SK-N-SH (cell line): ENCODE results near the gene SLC6A20.

Source experiments
- FOXJ3 ChIP-seq: sonication (generic); formaldehyde crosslinking; IDR thresholded peaks from 2 replicates; pipeline ENCODE4 v1.5.1; 2020; ENCODE audit warnings: mild to moderate bottlenecking, missing genetic modification reagents
- POLR2AphosphoS5 ChIP-seq: IDR thresholded peaks from 2 replicates; pipeline ENCODE4 v1.6.1; 2012; ENCODE audit warnings: low read depth, low read length
- RCOR1 ChIP-seq: fragments of 150-350 bp; IDR thresholded peaks from 2 replicates; pipeline ENCODE4 v1.6.1; 2017; ENCODE audit warnings: antibody characterized with exemption, low read length
- RFX5 ChIP-seq: IDR thresholded peaks from 2 replicates; pipeline ENCODE4 v1.6.1; 2012; ENCODE audit warnings: mild to moderate bottlenecking, improper control_type of control experiment, low read length
- SMC3 ChIP-seq: IDR thresholded peaks from 2 replicates; pipeline ENCODE4 v1.6.1; 2012; ENCODE audit warnings: low read depth, low read length, improper control_type of control experiment
- TF ChIP-seq, protein P1 (sequence below): fragments of 150-350 bp; IDR thresholded peaks from 2 replicates; pipeline ENCODE4 v1.6.1; 2017; ENCODE audit warnings: antibody characterized with exemption, low read length, low read depth, borderline replicate concordance

GRCh38 chr3:45792516-45793172 is 3.7 kb downstream of the SLC6A20 start:
- TF ChIP-seq POLR2AphosphoS5 = no peak
- no peak for TF ChIP-seq SMC3
- TF ChIP-seq, protein P1, sequence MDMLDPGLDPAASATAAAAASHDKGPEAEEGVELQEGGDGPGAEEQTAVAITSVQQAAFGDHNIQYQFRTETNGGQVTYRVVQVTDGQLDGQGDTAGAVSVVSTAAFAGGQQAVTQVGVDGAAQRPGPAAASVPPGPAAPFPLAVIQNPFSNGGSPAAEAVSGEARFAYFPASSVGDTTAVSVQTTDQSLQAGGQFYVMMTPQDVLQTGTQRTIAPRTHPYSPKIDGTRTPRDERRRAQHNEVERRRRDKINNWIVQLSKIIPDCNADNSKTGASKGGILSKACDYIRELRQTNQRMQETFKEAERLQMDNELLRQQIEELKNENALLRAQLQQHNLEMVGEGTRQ = no peak
- TF ChIP-seq RFX5 = no peak
- no peak for TF ChIP-seq RCOR1
- no peak for TF ChIP-seq FOXJ3 (CRISPR knock-in tag)
